ENCODE measurements around the gene C20orf204.

The C20orf204 gene

DNA sequence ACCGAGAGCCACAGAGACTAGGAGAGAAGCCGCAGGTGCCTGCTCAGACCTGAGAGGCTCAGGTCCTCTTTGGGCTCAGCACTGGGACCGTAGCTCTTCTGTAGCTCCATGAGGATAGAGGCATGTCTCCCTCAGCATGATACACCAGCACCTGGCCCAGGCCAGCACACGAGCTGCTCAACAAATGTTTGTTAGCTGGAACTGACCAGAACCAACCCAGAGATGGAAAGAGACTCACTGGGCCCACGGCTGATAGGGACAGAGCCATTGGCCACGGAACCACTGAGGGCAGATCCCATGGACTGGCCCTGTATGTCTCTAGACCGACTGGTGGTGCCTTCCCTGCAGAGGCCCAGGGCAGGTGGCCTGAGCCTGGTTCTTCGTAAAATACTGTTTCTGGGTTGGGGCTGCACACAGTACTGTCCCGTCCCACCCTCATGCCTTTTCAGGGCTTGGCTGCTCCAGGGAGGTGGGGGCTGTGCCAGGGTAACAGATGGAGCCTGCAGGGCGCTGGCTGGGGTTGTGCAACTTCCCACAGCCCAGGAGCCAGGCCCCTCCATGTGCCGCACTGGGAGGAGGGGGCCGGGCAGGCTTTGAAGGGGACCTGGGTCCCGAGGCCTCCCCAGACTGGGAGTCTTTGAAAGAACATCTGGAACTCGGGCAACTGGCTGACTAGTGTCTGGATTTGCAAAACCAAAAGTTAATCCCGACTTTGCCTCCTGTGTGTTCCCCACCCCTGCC, 5.2 kb downstream of the C20orf204 start:
- TF ChIP-seq, protein P1, sequence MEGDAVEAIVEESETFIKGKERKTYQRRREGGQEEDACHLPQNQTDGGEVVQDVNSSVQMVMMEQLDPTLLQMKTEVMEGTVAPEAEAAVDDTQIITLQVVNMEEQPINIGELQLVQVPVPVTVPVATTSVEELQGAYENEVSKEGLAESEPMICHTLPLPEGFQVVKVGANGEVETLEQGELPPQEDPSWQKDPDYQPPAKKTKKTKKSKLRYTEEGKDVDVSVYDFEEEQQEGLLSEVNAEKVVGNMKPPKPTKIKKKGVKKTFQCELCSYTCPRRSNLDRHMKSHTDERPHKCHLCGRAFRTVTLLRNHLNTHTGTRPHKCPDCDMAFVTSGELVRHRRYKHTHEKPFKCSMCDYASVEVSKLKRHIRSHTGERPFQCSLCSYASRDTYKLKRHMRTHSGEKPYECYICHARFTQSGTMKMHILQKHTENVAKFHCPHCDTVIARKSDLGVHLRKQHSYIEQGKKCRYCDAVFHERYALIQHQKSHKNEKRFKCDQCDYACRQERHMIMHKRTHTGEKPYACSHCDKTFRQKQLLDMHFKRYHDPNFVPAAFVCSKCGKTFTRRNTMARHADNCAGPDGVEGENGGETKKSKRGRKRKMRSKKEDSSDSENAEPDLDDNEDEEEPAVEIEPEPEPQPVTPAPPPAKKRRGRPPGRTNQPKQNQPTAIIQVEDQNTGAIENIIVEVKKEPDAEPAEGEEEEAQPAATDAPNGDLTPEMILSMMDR (IDR thresholded peaks at IDR 0.05; ENCODE audit: low read depth, low read length): no peak
- no peak overlapping the region for H3K4me3 ChIP-seq (ENCODE audit: low read depth, low read length)

DNA sequence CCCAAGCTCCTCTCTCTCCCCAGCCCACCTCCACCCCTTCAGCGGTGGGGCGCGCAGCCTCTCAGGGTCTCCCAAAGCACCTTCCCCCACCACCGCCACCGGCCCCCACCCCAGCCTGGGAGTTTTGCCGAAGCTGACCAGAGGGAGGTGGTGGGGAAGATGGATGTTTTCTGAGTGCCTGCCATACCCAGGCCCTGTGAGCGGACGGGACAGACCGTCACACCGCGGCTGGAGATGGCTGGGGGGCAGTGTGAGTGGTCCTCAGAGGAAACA, 5.7 kb downstream of the C20orf204 start:
- TF ChIP-seq, protein P1 (IDR thresholded peaks at IDR 0.05; ENCODE audit: low read depth, low read length): no peak
- H3K4me3 ChIP-seq (ENCODE audit: low read depth, low read length): no peak overlapping the region

- TF ChIP-seq, protein P1 (IDR thresholded peaks at IDR 0.05; ENCODE audit: low read depth, low read length): no peak
- peak overlapping the region; percentile 39 for H3K4me3 ChIP-seq (ENCODE audit: low read depth, low read length)
Measured at GRCh38 chr20:64042054-64042781, 6.2 kb downstream of the C20orf204 start.

GRCh38 chr20:64043768-64044167, 7.8 kb downstream of the C20orf204 start:
- no peak overlapping the region for H3K4me3 ChIP-seq (ENCODE audit: low read depth, low read length)
- TF ChIP-seq, protein P1 (IDR thresholded peaks at IDR 0.05; ENCODE audit: low read depth, low read length): no peak

GRCh38 chr20:64044484-64045247, 8.7 kb downstream of the C20orf204 start:
- no peak overlapping the region for H3K4me3 ChIP-seq (ENCODE audit: low read depth, low read length)
- TF ChIP-seq, protein P1 (IDR thresholded peaks at IDR 0.05; ENCODE audit: low read depth, low read length): no peak

DNA sequence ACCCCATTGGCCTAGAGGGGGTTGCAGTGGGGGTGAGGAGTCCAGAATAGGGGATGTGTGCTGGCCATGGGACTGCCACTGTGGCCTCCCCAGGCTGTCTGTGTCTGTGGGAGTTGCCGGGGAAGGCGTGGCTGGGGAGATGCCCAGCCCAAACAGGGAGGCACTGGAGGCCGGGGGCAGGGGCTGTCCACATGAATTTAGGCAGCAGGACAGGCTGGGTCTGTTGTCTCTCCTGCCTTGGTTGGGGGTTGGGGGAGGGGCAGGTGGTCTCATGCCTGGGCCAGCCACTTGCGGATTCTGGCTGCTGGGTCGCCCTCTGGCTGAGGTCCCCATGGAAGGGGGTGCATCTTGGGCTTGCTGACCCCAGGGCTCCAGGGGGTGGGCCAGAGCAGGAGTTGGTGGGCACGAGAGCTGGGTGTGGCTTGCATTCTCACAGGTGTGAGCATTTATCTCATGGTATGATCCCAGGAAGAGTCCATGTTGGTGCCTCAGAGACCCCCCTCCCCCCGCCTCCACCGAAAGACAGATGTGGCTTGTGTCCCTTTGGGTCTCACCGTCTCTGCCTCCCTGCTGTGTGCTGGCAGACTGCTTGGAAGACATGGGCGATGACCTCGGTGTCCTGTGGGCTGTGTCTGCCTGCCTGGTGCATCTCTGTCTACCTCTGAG, 9.5 kb downstream of the C20orf204 start:
- H3K4me3 ChIP-seq (ENCODE audit: low read depth, low read length): no peak overlapping the region
- TF ChIP-seq, protein P1 (IDR thresholded peaks at IDR 0.05; ENCODE audit: low read depth, low read length): no peak

All from WI38 (cell line).